SK-N-SH treated with all-trans-retinoic acid at 6 μM for 48 hours (cell line): ENCODE results near the gene RHBDD1.

Experiments used
- CSDC2 ChIP-seq: fragments of 250-450 bp; sonication (Bioruptor Pico); IDR thresholded peaks from 2 replicates; pipeline ENCODE4 v1.5.0; 2020; ENCODE audit warnings: mild to moderate bottlenecking, moderate library complexity
- ISL1 ChIP-seq: fragments of 250-450 bp; sonication (Bioruptor Pico); IDR thresholded peaks from 2 replicates; pipeline ENCODE4 v2.1.2; 2022; ENCODE audit warnings: mild to moderate bottlenecking, moderate library complexity
- PPARA ChIP-seq: fragments of 250-450 bp; sonication (Bioruptor Pico); IDR thresholded peaks from 2 replicates; pipeline ENCODE4 v1.5.0; 2020; ENCODE audit warnings: mild to moderate bottlenecking, borderline replicate concordance
- RARB ChIP-seq: fragments of 250-450 bp; sonication (Bioruptor Pico); IDR thresholded peaks from 2 replicates; pipeline ENCODE4 v1.8.0; 2021; ENCODE audit warnings: mild to moderate bottlenecking, moderate library complexity
- TCF4 ChIP-seq: fragments of 250-450 bp; sonication (Bioruptor Pico); IDR thresholded peaks from 2 replicates; pipeline ENCODE4 v1.8.0; 2021; ENCODE audit warnings: mild to moderate bottlenecking, moderate library complexity, borderline replicate concordance
- TOX ChIP-seq: fragments of 250-450 bp; sonication (Bioruptor Pico); IDR thresholded peaks from 2 replicates; pipeline ENCODE4 v1.8.0; 2021; ENCODE audit warnings: mild to moderate bottlenecking, moderate library complexity, borderline replicate concordance
- ZFP30 ChIP-seq: fragments of 450-650 bp; formaldehyde crosslinking; IDR thresholded peaks from 2 replicates; pipeline ENCODE4 v1.5.0; 2022; ENCODE audit warnings: mild to moderate bottlenecking, moderate library complexity
- ZNF565 ChIP-seq: fragments of 450-650 bp; formaldehyde crosslinking; conservative IDR thresholded peaks from 2 replicates; pipeline ENCODE4 v1.5.0; 2020; ENCODE audit warnings: low read depth, mild to moderate bottlenecking, moderate library complexity

GRCh38 chr2:226913641-226914040 is 77.8 kb downstream of the RHBDD1 start:
- TF ChIP-seq RARB (CRISPR knock-in tag) (no peak), ZFP30 (CRISPR knock-in tag) (no peak), TOX (no peak), ZNF565 (CRISPR knock-in tag) (no peak), TCF4 (CRISPR knock-in tag) (no peak), PPARA (CRISPR knock-in tag) (no peak), ISL1 (CRISPR knock-in tag) (no peak), CSDC2 (CRISPR knock-in tag) (no peak)
